ENCODE data around the gene PRDM16.

PRDM16 gene

DNA sequence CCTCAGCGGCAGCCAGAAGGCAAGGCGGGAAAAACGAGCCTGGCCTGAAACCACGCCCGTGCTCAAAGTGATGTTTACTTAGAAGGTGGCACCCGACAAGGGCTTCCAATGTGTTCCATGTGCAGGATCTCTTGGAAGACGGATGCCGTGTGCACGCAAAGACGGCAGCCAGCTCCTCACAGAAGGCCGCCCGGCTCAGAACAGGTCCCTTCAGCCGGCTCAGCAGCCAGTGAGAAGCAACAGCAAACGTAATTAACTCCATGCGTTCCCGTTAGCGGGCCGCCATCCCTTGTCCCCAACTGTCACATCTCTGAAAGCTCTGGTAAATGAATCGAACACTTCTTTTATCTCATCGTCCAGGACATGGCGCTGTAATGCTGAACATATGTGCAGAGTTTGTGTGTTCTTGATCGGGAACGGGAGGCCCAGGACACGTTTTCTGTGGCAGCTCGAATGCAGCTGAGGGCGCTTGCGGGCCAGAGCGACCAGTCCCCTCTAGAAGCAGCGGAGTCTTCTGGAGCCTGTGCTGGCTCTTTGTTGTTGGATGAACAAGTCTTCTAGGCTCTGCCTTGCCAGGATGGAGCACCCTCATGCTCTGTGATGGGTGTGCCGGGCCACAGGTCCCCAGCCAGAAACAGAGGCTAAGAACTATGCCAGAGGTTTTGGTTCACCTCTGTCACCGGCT, 290.9 kb downstream of the PRDM16 start:
- TF ChIP-seq JUND (IDR thresholded peaks at IDR 0.05; ENCODE audit: low read depth), result no peak
- no peak for DNase-seq (ENCODE audit: low read depth in 1 of 2, low spot score in 1 of 2)
- in situ Hi-C loops (cut with HindIII; ENCODE audit: low pct_unique_long_range_greater_than_20kb, low sequenced_read_pairs), result no loop called here

DNA sequence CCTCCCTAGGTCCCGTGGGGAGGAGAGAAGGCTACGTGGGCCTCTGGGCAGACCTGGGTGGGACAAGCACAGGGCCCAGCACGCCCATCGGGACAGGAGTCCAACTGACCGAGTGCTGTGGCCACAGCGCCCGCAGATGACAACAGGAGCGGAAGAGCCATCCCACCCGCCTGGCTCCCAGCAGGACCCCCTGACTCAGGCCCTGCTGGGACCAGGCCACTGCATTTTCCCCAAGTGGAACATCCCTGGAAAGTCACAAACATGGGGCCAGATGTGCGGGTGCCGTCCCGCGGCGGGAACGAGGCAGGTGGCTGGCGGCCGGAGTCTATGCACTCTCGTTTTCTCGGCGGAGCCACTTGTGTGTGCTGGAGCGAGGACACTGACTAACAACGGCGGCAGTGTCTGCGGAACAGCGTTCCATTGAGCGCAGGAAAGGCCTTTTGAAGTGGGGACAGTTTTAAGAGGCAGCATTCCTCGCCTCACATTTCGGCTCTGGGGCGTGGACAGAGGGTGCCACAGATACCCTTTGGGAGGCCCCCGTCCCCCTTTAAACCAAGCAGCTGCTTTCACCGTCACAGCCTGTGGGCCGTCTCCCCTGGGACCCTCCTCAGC, 291.7 kb downstream of the PRDM16 start:
- in situ Hi-C loops (cut with HindIII; ENCODE audit: low pct_unique_long_range_greater_than_20kb, low sequenced_read_pairs), result no loop called here
- DNase-seq (ENCODE audit: low read depth in 1 of 2, low spot score in 1 of 2), result no peak
- no peak for TF ChIP-seq JUND (IDR thresholded peaks at IDR 0.05; ENCODE audit: low read depth)

DNA sequence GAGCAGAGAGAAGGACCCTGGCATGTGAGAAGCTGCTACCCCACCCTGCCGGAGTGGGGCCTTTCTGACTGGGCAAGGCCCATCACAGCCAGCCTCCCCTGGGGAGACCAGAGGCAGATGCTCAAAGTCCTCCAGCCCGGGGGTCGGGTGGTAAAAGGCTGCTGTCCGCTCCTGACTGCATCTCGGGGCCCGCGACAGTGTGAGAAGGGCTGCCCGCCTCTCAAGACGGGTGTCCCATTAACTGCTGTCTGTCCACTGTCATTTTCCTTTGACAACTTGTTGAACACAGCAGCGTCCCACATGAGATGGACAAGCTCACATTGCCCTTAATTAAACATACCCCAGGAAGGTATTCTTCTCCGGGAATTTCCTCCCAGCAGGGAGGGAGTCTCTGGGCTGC, 294.0 kb downstream of the PRDM16 start:
- DNase-seq (ENCODE audit: low read depth in 1 of 2, low spot score in 1 of 2), result no peak
- TF ChIP-seq JUND (IDR thresholded peaks at IDR 0.05; ENCODE audit: low read depth), result no peak
- in situ Hi-C loops (cut with HindIII; ENCODE audit: low pct_unique_long_range_greater_than_20kb, low sequenced_read_pairs), result no loop called here

DNA sequence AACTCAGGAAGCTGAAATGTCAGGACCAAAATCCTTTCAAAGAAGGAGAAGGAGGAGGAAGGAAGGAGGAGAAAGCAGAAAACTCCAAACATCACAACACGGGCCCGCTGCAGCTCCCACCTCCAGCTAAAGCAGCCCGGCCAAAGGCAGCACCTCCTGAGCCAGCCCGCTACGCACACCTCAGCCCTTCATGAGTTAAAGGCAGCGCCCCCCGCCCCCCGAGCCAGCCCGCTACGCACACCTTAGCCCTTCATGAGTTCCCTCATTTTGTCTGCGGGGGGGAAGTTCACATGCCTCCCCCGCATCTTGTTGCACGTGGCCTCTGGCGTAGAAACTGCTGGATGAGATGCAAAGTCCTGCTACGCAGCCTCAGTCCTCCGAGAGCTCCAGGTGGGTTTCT, 294.8 kb downstream of the PRDM16 start:
- TF ChIP-seq JUND (IDR thresholded peaks at IDR 0.05; ENCODE audit: low read depth), result no peak
- in situ Hi-C loops (cut with HindIII; ENCODE audit: low pct_unique_long_range_greater_than_20kb, low sequenced_read_pairs), result no loop called here
- no peak for DNase-seq (ENCODE audit: low read depth in 1 of 2, low spot score in 1 of 2)

DNA sequence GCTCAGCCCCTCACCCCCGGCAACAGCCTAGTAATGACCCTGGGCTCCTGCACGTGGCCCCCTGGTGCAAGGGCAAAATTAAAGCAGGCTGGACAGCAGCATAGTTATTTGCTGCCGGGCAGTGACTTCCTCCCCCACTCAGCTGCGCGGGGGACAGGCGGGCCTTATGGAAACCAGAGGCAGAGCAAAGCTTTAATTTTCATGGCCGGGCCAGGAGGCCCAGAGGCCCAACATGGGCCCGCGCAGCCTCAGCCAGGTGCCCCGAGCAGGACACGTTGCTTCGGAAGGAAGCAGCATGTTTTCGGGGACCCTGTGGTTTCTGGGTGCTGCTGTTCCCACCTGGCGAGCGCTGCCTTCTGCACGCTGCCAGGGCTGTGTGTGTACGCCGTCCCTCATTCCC, 295.5 kb downstream of the PRDM16 start:
- TF ChIP-seq JUND (IDR thresholded peaks at IDR 0.05; ENCODE audit: low read depth), result no peak
- in situ Hi-C loops (cut with HindIII; ENCODE audit: low pct_unique_long_range_greater_than_20kb, low sequenced_read_pairs), result no loop called here
- DNase-seq (ENCODE audit: low read depth in 1 of 2, low spot score in 1 of 2), result no peak

DNA sequence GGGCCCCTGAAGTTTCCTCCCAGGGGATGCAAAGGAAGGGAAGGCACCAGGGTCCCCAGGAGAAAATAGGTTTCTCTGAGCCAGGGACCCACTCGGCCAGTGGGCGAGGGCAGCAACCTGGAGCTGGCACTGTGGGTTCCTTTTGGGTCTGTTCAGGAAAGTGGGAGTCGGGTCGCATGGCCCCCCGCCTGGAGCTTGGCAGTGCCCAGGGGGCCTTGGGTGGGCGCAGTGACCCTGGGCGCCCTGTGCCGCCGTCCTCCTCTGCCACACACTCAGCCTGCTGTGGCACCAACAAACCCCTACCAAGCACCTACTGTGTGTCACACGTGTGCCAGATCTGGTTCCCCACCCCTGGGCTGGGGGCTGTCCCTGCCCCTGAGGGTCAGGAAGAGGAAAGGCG, 296.0 kb downstream of the PRDM16 start:
- no peak for DNase-seq (ENCODE audit: low read depth in 1 of 2, low spot score in 1 of 2)
- in situ Hi-C loops (cut with HindIII; ENCODE audit: low pct_unique_long_range_greater_than_20kb, low sequenced_read_pairs), result no loop called here
- no peak for TF ChIP-seq JUND (IDR thresholded peaks at IDR 0.05; ENCODE audit: low read depth)

DNA sequence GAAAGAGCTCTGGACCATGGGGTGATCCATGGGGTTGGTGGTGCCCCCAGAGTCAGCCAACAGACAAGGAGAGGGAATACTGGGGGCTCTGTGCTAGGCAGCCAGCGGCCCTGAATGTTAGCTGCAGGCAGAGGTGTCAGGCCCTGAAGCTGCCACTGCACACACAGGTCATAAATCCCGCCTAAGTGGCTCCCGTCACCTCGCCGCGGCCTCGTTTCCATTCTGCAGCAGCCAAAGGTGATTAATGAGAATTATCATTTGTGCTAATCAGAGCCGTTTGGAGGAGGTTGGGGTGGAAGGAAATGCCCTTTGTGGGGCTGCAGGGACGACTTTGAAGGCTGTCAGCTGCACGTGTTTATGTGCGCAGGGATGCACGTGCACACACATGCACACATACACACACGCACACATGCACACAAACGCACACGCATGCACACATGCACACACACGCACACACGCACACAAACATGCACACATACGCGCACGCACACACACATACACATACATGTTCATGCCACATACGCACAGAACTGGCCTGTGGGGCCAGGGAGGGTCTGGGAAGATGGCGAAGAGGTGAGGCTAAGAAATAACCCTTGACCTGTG, 296.6 kb downstream of the PRDM16 start:
- DNase-seq (ENCODE audit: low read depth in 1 of 2, low spot score in 1 of 2), result no peak
- in situ Hi-C loops (cut with HindIII; ENCODE audit: low pct_unique_long_range_greater_than_20kb, low sequenced_read_pairs), result no loop called here
- no peak for TF ChIP-seq JUND (IDR thresholded peaks at IDR 0.05; ENCODE audit: low read depth)

DNA sequence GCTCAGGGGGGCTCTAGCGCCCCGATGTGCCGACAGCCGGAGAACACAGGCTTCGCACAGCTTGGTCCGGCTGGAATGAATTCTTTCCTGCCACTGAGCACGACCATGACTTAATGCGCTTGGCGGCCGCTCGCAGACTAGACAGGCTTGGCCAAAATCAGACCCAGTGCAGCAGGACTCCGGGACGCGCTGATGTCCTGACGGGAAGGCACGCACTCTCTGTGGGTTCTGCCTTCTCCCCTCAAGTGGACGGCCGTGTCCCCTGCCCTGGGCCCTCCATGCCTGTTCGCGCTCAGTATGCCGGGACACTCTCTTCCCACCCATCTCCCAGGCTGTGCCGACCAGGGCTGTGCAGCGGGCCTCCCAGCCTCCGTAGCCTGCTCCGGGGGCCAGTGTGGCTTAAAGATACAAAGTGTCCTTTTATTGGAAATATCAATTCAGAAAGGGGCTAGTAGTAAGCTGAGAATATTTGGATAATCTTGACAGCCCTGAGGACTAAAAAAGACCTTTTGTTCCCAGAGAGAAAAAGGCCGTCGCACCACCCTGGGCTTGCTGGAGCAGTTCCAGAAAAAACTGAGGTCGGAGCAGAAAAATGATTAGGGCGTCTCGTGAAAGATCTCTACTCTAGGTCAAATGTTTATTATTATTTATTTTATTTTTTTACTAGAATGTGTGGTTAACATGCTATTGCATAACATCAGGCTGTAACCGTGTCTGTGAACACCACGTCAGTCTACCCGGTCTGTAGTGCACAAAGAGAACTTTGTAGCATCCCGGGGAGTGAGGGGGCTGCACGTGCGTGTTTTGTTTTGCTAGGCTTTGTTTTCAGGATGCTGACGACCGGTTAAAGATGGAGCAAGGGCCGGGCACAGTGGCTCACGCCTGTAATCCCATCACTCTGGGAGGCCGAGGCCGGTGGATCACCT, 297.4 kb downstream of the PRDM16 start:
- in situ Hi-C loops (cut with HindIII; ENCODE audit: low pct_unique_long_range_greater_than_20kb, low sequenced_read_pairs), result no loop called here
- no peak for DNase-seq (ENCODE audit: low read depth in 1 of 2, low spot score in 1 of 2)
- no peak for TF ChIP-seq JUND (IDR thresholded peaks at IDR 0.05; ENCODE audit: low read depth)

DNA sequence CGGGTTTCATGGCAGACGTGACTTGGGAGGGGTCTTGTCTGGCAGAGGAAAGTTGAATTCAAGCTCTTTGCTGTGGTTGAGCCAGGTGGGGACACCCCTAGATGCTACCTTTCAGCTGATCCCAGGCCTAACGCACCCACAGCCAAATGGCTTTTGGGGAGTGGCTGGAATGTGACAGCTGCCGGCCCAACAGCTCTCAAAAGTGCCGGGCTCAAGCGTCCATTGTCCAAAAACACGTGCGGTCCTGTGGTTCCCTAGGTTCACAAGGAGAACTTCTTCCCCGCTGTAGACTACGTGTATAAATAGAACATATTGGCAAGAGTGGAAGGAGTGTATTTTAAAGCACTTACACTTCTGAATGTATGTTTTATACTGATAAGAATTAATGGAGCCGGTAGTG, 298.4 kb downstream of the PRDM16 start:
- in situ Hi-C loops (cut with HindIII; ENCODE audit: low pct_unique_long_range_greater_than_20kb, low sequenced_read_pairs), result no loop called here
- DNase-seq (ENCODE audit: low read depth in 1 of 2, low spot score in 1 of 2), result no peak
- TF ChIP-seq JUND (IDR thresholded peaks at IDR 0.05; ENCODE audit: low read depth), result no peak

DNA sequence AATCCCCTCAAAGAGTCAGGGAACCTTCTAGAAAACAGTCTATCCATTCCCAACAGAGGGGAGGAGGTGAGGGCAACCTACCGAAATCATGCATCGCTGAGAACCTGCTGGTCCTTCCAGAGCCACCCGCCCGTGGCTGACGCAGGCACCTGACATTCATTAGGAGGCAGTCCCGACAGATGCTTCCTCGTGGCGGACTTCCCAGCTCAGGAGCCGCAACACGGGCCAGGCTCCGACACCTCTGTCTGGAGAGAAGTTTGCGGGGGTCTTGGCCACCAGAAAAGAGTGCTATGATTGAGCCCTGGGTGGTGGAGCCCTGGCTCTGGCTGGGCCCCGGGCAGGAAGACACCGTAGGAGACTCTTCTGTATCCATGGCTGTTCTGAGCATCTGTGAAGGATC, 299.1 kb downstream of the PRDM16 start:
- DNase-seq (ENCODE audit: low read depth in 1 of 2, low spot score in 1 of 2), result no peak
- in situ Hi-C loops (cut with HindIII; ENCODE audit: low pct_unique_long_range_greater_than_20kb, low sequenced_read_pairs), result no loop called here
- no peak for TF ChIP-seq JUND (IDR thresholded peaks at IDR 0.05; ENCODE audit: low read depth)

DNA sequence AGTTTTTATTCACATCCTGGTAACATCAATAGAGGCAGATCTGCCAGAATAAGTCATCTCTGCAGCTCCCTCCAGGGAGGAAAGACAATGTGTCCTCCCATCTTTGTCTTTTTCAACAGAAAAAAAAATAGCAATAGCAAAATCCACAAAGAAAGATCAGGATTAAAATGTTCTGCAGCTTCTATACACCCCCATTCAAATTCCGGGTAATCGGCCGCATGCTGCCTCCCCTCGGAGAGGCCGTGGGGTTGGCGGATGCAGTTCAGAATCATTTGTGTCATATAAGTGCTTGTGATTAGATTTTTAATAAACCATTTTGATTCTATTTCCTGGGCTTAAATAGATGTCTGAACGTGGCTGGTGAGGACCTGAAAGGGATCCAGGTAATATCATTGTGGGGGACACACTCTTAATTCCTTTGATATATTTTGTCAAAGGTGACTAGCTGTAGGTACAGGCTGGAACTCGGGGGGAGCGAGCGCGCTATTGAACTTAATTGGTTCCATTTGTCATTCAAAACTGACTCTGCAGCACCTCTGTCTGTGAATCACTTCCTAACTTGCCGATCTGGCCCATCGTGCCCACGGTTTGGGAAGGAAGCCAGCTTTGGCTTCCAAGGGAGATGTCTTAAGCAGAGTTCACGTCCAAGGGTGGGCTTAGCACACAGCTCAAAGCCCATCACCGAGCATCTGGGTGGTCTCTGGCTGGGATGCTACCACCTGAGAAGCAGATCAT, 299.9 kb downstream of the PRDM16 start:
- in situ Hi-C loops (cut with HindIII; ENCODE audit: low pct_unique_long_range_greater_than_20kb, low sequenced_read_pairs), result no loop called here
- no peak for DNase-seq (ENCODE audit: low read depth in 1 of 2, low spot score in 1 of 2)
- no peak for TF ChIP-seq JUND (IDR thresholded peaks at IDR 0.05; ENCODE audit: low read depth)

DNA sequence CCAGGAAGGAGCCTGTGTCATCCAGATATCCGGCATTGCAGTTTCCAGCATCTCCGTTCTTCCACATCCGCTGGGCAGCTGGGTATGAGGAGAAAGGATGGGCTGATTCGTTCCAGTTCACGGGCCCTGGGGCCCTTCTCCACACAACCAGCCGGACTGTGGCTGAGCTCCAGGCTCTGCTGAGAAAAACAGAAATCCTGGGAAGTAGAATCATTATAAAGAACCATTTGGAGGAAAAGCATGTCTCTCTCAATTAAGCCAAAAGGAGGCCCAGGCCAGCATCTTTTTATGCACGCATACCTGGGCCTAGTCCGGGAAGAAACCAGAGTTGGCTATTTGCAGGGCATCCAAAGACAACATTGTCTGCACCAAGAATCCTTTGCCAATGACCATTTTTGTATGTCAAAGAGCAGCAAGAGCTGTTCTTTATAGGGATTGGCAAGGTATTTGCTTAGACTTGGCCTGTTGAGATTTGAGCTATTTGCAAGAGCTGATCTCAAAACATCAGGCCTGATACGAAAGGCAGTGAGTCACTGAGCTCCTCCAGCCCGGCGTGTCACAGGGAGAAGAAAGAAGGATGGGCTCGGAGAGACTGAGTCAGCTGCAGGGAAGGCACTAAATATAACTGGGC, 300.6 kb downstream of the PRDM16 start:
- in situ Hi-C loops (cut with HindIII; ENCODE audit: low pct_unique_long_range_greater_than_20kb, low sequenced_read_pairs), result no loop called here
- DNase-seq (ENCODE audit: low read depth in 1 of 2, low spot score in 1 of 2), result no peak
- TF ChIP-seq JUND (IDR thresholded peaks at IDR 0.05; ENCODE audit: low read depth), result no peak

Measured in T47D (cell line).